Ascending aorta (tissue), 2 donors: ENCODE results near the gene TIMD4. TPM values are rescaled to one million over a fixed set of nuclear protein-coding genes. Genes with fewer than 3 reads are reported as not detected.

Experiments used
- DNase-seq, 2 donors: peaks; one replicate each; pipeline ENCODE4 v3.0.0-alpha.2; 2019; ENCODE audit warnings: low spot score in 2 of 2
- H3K27ac ChIP-seq, 2 donors: fragments of 200-600 bp; sonication (generic); one replicate each; pipeline ENCODE4 v1.5.1; 2016 to 2017; ENCODE audit warnings: mild to moderate bottlenecking in 1 of 2
- H3K27me3 ChIP-seq: fragments of 200-600 bp; sonication (generic); one replicate; pipeline ENCODE4 v1.5.1; 2017
- H3K36me3 ChIP-seq, 2 donors: fragments of 200-600 bp; sonication (generic); one replicate each; pipeline ENCODE4 v1.5.1; 2016
- H3K4me1 ChIP-seq, 2 donors: fragments of 200-600 bp; sonication (generic); one replicate each; pipeline ENCODE4 v1.5.1; 2016 to 2017; ENCODE audit warnings: mild to moderate bottlenecking in 1 of 2
- H3K4me3 ChIP-seq, 2 donors: fragments of 200-600 bp; sonication (generic); one replicate each; pipeline ENCODE4 v1.5.1; 2016 to 2017; ENCODE audit warnings: mild to moderate bottlenecking in 1 of 2
- H3K9me3 ChIP-seq, 2 donors: fragments of 200-600 bp; sonication (generic); one replicate each; pipeline ENCODE4 v1.5.1; 2016
- intact Hi-C: fragments of 100-400 bp; cut with DNase I; formaldehyde crosslinking; loops from one replicate; pipeline ENCODE4 v1.15.1; 2023
- total RNA-seq: library from RNA; depleted of rRNA; stranded (reverse); fragments of >200 nt; gene quantifications from one replicate; pipeline ENCODE4 v1.1.0, GENCODE V29; 2016
- TF ChIP-seq, protein P1 (sequence below), 3 experiments: fragments of 200-600 bp in 2 of 3; fragments of 450-650 bp in 1 of 3; sonication (generic) in 2 of 3; IDR thresholded peaks; one replicate each; pipeline ENCODE4 v1.5.1; 2016 to 2019; ENCODE audit warnings: antibody characterized with exemption in 3 of 3, mild to moderate bottlenecking in 1 of 3, moderate library complexity in 1 of 3

Gene TIMD4
- total RNA-seq, 1 donor from 2014 or later = 1.1 TPM

GRCh38 chr5:156892864-156893263 is 70.2 kb downstream of the TIMD4 start:
- H3K9me3 ChIP-seq = no peaks in the 10 kb centered on the region
- H3K27ac ChIP-seq = no peak overlapping the region
- intact Hi-C loops = no loop called here
- no peaks in the 10 kb centered on the region for H3K27me3 ChIP-seq
- no peaks in the 10 kb centered on the region for H3K36me3 ChIP-seq
- TF ChIP-seq, protein P1, sequence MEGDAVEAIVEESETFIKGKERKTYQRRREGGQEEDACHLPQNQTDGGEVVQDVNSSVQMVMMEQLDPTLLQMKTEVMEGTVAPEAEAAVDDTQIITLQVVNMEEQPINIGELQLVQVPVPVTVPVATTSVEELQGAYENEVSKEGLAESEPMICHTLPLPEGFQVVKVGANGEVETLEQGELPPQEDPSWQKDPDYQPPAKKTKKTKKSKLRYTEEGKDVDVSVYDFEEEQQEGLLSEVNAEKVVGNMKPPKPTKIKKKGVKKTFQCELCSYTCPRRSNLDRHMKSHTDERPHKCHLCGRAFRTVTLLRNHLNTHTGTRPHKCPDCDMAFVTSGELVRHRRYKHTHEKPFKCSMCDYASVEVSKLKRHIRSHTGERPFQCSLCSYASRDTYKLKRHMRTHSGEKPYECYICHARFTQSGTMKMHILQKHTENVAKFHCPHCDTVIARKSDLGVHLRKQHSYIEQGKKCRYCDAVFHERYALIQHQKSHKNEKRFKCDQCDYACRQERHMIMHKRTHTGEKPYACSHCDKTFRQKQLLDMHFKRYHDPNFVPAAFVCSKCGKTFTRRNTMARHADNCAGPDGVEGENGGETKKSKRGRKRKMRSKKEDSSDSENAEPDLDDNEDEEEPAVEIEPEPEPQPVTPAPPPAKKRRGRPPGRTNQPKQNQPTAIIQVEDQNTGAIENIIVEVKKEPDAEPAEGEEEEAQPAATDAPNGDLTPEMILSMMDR (IDR thresholded peaks at IDR 0.05) = no peak
- DNase-seq = no peak
- H3K4me3 ChIP-seq = no peak overlapping the region
- no peaks in the 10 kb centered on the region for H3K4me1 ChIP-seq

DNA sequence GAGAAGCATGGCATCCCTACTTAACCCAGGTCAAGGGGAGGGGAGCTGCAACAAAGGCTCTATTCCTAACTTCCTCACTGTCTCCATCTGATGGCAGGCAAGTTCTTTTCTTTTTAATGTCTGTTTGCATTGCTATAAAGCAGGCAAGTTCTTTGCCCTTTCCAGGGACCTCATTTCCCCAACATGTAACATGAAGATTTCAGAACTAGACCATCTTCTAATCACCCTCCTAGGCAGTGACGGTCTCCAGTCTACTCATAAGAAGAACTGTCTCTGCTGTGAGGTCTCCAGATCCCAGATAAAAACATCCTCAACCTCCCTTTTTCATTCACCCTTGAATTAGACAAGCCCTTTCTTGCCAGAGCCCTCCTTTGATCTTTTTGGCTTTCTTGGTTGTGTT is 70.8 kb downstream of the TIMD4 start:
- TF ChIP-seq, protein P1 (IDR thresholded peaks at IDR 0.05) = no peak
- no peak overlapping the region for H3K4me3 ChIP-seq

GRCh38 chr5:156888520-156888919 is 74.5 kb downstream of the TIMD4 start:
- H3K27ac ChIP-seq = no peak overlapping the region
- H3K4me3 ChIP-seq = no peak overlapping the region
- no peaks in the 10 kb centered on the region for H3K9me3 ChIP-seq
- no peaks in the 10 kb centered on the region for H3K4me1 ChIP-seq
- no peak for DNase-seq
- H3K36me3 ChIP-seq = no peaks in the 10 kb centered on the region
- intact Hi-C loops = no loop called here
- H3K27me3 ChIP-seq = no peaks in the 10 kb centered on the region
- TF ChIP-seq, protein P1 (IDR thresholded peaks at IDR 0.05) = no peak

More for the DNA sequence above, 70.8 kb downstream of the TIMD4 start:
- H3K9me3 ChIP-seq = no peaks in the 10 kb centered on the region
- H3K27me3 ChIP-seq = no peaks in the 10 kb centered on the region
- intact Hi-C loops = no loop called here
- H3K4me1 ChIP-seq = no peaks in the 10 kb centered on the region
- no peak overlapping the region for H3K27ac ChIP-seq
- no peak for DNase-seq
- H3K36me3 ChIP-seq = no peaks in the 10 kb centered on the region

DNA sequence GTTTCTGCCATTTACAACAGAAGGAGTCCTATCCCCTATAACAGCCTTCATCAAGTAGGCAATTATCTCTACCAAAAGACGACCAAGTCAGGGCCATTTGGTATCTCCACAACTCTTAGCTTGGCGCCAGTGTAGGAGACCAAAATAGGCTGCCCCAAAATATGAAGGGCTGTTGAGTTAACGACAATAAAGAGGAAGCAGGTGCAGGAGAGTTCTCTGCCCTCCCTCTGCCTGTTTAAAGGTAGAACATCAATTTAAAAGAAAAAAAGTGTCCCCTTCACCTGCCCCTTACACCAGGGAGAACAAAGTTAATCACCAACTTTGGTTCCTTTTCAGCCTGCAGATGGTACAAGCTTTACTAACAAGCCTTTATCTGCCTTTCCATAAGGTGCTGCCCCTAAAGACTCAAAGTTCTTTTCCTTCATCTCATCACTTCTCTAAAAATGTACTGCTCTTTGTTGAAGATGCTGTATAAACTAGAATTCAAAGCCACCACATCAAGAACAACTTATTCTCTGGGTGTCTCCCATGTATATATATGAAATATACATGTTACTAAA is 79.6 kb downstream of the TIMD4 start:
- intact Hi-C loops = no loop called here
- Histone ChIP-seq H3K9me3 (no peaks in the 10 kb centered on the region), H3K27ac (no peak overlapping the region), H3K4me3 (no peak overlapping the region), H3K36me3 (no peaks in the 10 kb centered on the region), H3K27me3 (no peaks in the 10 kb centered on the region), H3K4me1 (no peaks in the 10 kb centered on the region)
- TF ChIP-seq, protein P1 (IDR thresholded peaks at IDR 0.05) = no peak
- no peak for DNase-seq

GRCh38 chr5:156879665-156880285 is 83.3 kb downstream of the TIMD4 start:
- no peaks in the 10 kb centered on the region for H3K9me3 ChIP-seq
- DNase-seq = no peak
- H3K36me3 ChIP-seq = no peaks in the 10 kb centered on the region
- TF ChIP-seq, protein P1 (IDR thresholded peaks at IDR 0.05) = no peak
- intact Hi-C loops = no loop called here
- H3K27ac ChIP-seq = no peak overlapping the region
- H3K4me3 ChIP-seq = no peak overlapping the region
- no peaks in the 10 kb centered on the region for H3K27me3 ChIP-seq
- H3K4me1 ChIP-seq = no peaks in the 10 kb centered on the region
